Hematopoietic multipotent progenitor cell treated with erythropoietin and hydrocortisone succinate and interleukin-3 and kit ligand, for 8 days (in vitro differentiated cells): ENCODE measurements around the gene LHPP.

Experiments
- DNase-seq: peaks from one replicate; pipeline ENCODE4 v3.0.0-alpha.2; 2015

The LHPP gene

GRCh38 chr10:124611738-124612137 is 150.1 kb downstream of the LHPP start:
- DNase-seq = no peak

GRCh38 chr10:124612611-124613498 is 151.2 kb downstream of the LHPP start:
- DNase-seq = peak; percentile 51

GRCh38 chr10:124614003-124614659 is 152.5 kb downstream of the LHPP start:
- no peak for DNase-seq

- DNase-seq = no peak
Observed at GRCh38 chr10:124615259-124615658, 153.6 kb downstream of the LHPP start.

GRCh38 chr10:124616040-124616835 is 154.6 kb downstream of the LHPP start:
- DNase-seq = no peak

GRCh38 chr10:124616836-124617130 is 155.2 kb downstream of the LHPP start:
- DNase-seq = no peak

GRCh38 chr10:124618470-124619073 is 156.9 kb downstream of the LHPP start:
- DNase-seq = no peak

GRCh38 chr10:124619195-124619594 is 157.6 kb downstream of the LHPP start:
- peak; percentile 65 for DNase-seq

GRCh38 chr10:124619802-124620490 is 158.3 kb downstream of the LHPP start:
- no peak for DNase-seq

GRCh38 chr10:124621637-124622036 is 160.0 kb downstream of the LHPP start:
- no peak for DNase-seq

- DNase-seq = peak; percentile 45
Observed at GRCh38 chr10:124622158-124622557, 160.5 kb downstream of the LHPP start.

GRCh38 chr10:124622866-124623536 is 161.4 kb downstream of the LHPP start:
- DNase-seq = no peak

- DNase-seq = no peak
Observed at GRCh38 chr10:124624006-124624405, 162.4 kb downstream of the LHPP start.

GRCh38 chr10:124624466-124624865 is 162.8 kb downstream of the LHPP start:
- DNase-seq = no peak

GRCh38 chr10:124624895-124625294 is 163.3 kb downstream of the LHPP start:
- no peak for DNase-seq

GRCh38 chr10:124625831-124626238 is 164.2 kb downstream of the LHPP start:
- no peak for DNase-seq

- peak; percentile 80 for DNase-seq
Observed at GRCh38 chr10:124626759-124627380, 165.2 kb downstream of the LHPP start.

GRCh38 chr10:124627866-124628675 is 166.4 kb downstream of the LHPP start:
- DNase-seq = peak; percentile 91

GRCh38 chr10:124628676-124629021 is 167.0 kb downstream of the LHPP start:
- DNase-seq = no peak

- no peak for DNase-seq
Observed at GRCh38 chr10:124629415-124629814, 167.8 kb downstream of the LHPP start.

- DNase-seq = no peak
Observed at GRCh38 chr10:124629842-124630241, 168.2 kb downstream of the LHPP start.
